Thymus (tissue), 11 donors: ENCODE results near the gene KEAP1. TPM values are rescaled to one million over a fixed set of nuclear protein-coding genes. Genes with fewer than 3 reads are reported as not detected.

Experiments used
- DNase-seq, 9 donors: peaks; one replicate each; pipeline ENCODE4 v3.0.0-alpha.2; 2013; ENCODE audit warnings: low spot score in 9 of 9, low read depth in 6 of 9, missing footprints in 1 of 9
- H3K27ac ChIP-seq, 2 donors: one replicate each; pipeline ENCODE4 v1.5.1; 2013; ENCODE audit warnings: control low read depth in 1 of 2, low read depth in 1 of 2, low read length in 1 of 2, mild to moderate bottlenecking in 1 of 2, moderate library complexity in 1 of 2
- H3K27me3 ChIP-seq, 2 donors: one replicate each; pipeline ENCODE4 v1.5.1; 2013; ENCODE audit warnings: low read length in 1 of 2; ENCODE audit not compliant: control insufficient read depth in 2 of 2, insufficient read depth in 1 of 2
- H3K36me3 ChIP-seq, 2 donors: one replicate each; pipeline ENCODE4 v1.5.1; 2013; ENCODE audit warnings: low read length in 1 of 2, mild to moderate bottlenecking in 1 of 2, moderate library complexity in 1 of 2; ENCODE audit not compliant: control insufficient read depth in 2 of 2, insufficient read depth in 2 of 2
- H3K4me1 ChIP-seq, 2 donors: one replicate each; pipeline ENCODE4 v1.5.1; 2013; ENCODE audit warnings: low read length in 2 of 2; ENCODE audit not compliant: control insufficient read depth in 2 of 2, insufficient read depth in 2 of 2
- H3K4me3 ChIP-seq, 2 donors: one replicate each; pipeline ENCODE4 v1.5.1; 2013; ENCODE audit warnings: low read length in 2 of 2, control low read depth in 1 of 2, mild to moderate bottlenecking in 1 of 2
- H3K9me3 ChIP-seq, 2 donors: one replicate each; pipeline ENCODE4 v1.5.1; 2013; ENCODE audit warnings: low read length in 1 of 2, mild to moderate bottlenecking in 1 of 2; ENCODE audit not compliant: control insufficient read depth in 2 of 2, insufficient read depth in 1 of 2
- WGBS: extraction: QIAGEN DNeasy Blood & Tissue Kit; methylation state at CpG from one replicate; pipeline ENCODE4 v1.1.7; 2013; 5-methylcytosine and 5-hydroxymethylcytosine counted together
- polyA plus RNA-seq: library from polyadenylated mRNA; stranded (reverse); fragments of 200-250 nt; gene quantifications from one replicate; pipeline ENCODE4 v1.2.3, GENCODE V29; 2013
- total RNA-seq: library from RNA; stranded (reverse); fragments of 120-200 nt; gene quantifications from one replicate; pipeline ENCODE4 v1.2.4, GENCODE V29; 2013
- donor health status: healthy.

Gene KEAP1
- total and polyA plus RNA-seq, 2 donors, result 53.7 to 59.5 TPM

DNA sequence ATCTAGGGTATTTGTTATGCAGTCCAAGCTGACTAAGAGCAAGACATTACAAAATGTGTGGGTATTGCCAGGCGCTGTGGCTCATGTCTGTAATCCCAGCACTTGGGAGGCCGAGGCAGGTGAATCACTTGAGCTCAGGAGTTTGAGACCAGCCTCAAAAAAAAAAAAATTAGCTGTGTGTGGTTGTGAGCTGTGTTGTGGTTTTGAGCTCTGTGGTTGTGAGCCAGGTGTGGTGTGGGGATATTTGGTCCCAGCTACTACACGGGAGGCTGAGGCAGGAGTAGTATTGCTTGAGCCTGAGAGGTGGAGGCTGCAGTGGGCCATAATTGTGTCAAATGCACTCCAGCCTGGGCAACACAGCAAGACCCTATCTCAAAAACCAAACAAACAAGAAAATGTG, 5.6 kb upstream of the KEAP1 start:
- Histone ChIP-seq H3K9me3 (no peaks in the 10 kb centered on the region), H3K27me3 (peaks cover 16 to 35% of the 10 kb centered on the region in 2 donors), H3K4me1 (peaks cover 20 to 31% of the 10 kb centered on the region in 2 donors), H3K36me3 (no peaks in the 10 kb centered on the region), H3K4me3 (no peak overlapping the region), H3K27ac (no peak overlapping the region)
- DNase-seq, result peak in 1 of 9 donors; percentile 61
- 10% methylated on average over 3 of the region's 3 CpGs for WGBS

- H3K27me3 ChIP-seq, result peaks cover 11 to 35% of the 10 kb centered on the region in 2 donors
These were observed 4.9 kb upstream of the KEAP1 start for GRCh38 chr19:10508036-10508435.

GRCh38 chr19:10505583-10506229, 2.5 kb upstream of the KEAP1 start:
- 30% methylated on average over 17 of the region's 17 CpGs for WGBS
- peak in 6 of 9 donors; percentile 54 to 84 (median 73) for DNase-seq
- Histone ChIP-seq H3K27me3 (peaks cover 3 to 12% of the 10 kb centered on the region in 2 donors), H3K4me3 (no peak overlapping the region), H3K27ac (no peak overlapping the region), H3K36me3 (no peaks in the 10 kb centered on the region), H3K9me3 (no peaks in the 10 kb centered on the region), H3K4me1 (peaks cover 25 to 42% of the 10 kb centered on the region in 2 donors)

More at GRCh38 chr19:10508036-10508435, 4.9 kb upstream of the KEAP1 start:
- no peaks in the 10 kb centered on the region for H3K36me3 ChIP-seq
- H3K4me1 ChIP-seq, result peaks cover 20 to 33% of the 10 kb centered on the region in 2 donors
- H3K9me3 ChIP-seq, result no peaks in the 10 kb centered on the region
- no peak for DNase-seq
- H3K4me3 ChIP-seq, result no peak overlapping the region
- H3K27ac ChIP-seq, result no peak overlapping the region
- 98% methylated on average over 16 of the region's 16 CpGs for WGBS

GRCh38 chr19:10502524-10503001, 593 bp downstream of the KEAP1 start:
- Histone ChIP-seq H3K27me3 (peaks cover 0 to 7% of the 10 kb centered on the region in 2 donors), H3K36me3 (peaks cover 15 to 21% of the 10 kb centered on the region in 2 donors), H3K4me1 (peaks cover 7 to 14% of the 10 kb centered on the region in 2 donors), H3K27ac (peak overlapping the region; percentile 65 to 90), H3K9me3 (no peaks in the 10 kb centered on the region), H3K4me3 (peak overlapping the region; percentile 87 to 98)
- DNase-seq, result peak in 7 of 9 donors; percentile 44 to 90 (median 74)
- WGBS, result under 1% methylated on average over 65 of the region's 65 CpGs

DNA sequence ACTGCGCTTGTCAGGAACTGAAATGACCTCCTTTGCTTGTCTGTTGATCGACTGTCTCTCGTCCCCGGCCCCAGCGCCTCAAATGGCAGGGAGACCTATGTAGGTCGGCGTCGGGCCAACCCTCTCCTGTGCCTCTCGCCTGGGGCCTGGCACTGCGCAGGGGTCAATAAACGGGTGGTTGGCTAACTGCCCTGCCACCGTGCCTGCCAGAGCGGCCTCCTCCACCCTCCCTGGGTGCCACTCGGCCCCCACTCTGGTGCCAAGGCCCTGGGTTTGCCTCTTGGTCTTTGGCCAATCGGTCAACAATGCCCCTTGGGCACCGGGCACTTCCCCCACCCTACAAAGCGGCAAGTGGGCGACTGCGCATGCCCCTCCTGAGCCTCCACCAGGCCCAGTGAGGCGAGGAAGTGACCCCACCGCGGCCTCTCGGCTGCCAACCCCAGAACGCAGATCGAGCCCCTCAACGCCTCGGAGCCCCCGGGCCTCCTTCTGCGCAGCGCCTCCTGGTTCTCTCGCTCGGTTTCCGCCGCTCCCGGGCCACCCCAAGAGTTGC, 1.1 kb downstream of the KEAP1 start:
- Histone ChIP-seq H3K9me3 (no peaks in the 10 kb centered on the region), H3K4me1 (peaks cover 7 to 14% of the 10 kb centered on the region in 2 donors), H3K4me3 (peak overlapping the region; percentile 87 to 98), H3K27me3 (peaks cover 0 to 7% of the 10 kb centered on the region in 2 donors), H3K27ac (peak overlapping the region; percentile 44 to 90), H3K36me3 (peaks cover 20 to 26% of the 10 kb centered on the region in 2 donors)
- DNase-seq, result peak in 1 of 9 donors; percentile 37
- 2% methylated on average over 35 of the region's 35 CpGs for WGBS

DNA sequence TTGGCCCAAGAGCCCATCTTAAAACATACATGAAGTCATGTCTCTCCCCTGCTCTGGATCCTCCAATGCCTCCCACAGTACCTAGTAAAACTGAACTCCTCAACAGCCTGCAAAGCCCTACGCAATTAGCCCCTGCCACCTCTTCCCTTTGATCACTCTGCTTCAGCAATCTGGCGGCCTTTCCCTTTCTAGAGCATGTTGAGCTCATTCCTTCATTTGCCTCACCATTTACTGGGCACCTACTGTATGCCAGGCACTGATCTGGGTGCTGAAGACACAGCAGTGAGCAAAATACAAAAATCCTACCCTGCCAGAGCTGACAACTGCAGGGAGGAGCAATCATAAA, 2.9 kb downstream of the KEAP1 start:
- H3K36me3 ChIP-seq, result peaks cover 22 to 40% of the 10 kb centered on the region in 2 donors
- no peak for DNase-seq
- H3K4me3 ChIP-seq, result no peak overlapping the region
- peaks cover 7 to 14% of the 10 kb centered on the region in 2 donors for H3K4me1 ChIP-seq
- no peaks in the 10 kb centered on the region for H3K9me3 ChIP-seq
- 97% methylated on average over 2 of the region's 2 CpGs for WGBS
- no peak overlapping the region for H3K27ac ChIP-seq
- H3K27me3 ChIP-seq, result peaks cover 0 to 7% of the 10 kb centered on the region in 2 donors

GRCh38 chr19:10499550-10500246, 3.5 kb downstream of the KEAP1 start:
- no peak overlapping the region for H3K4me3 ChIP-seq
- no peak for DNase-seq
- peaks cover 25 to 45% of the 10 kb centered on the region in 2 donors for H3K36me3 ChIP-seq
- H3K27me3 ChIP-seq, result peaks cover 0 to 7% of the 10 kb centered on the region in 2 donors
- H3K4me1 ChIP-seq, result peaks cover 7 to 14% of the 10 kb centered on the region in 2 donors
- WGBS, result 97% methylated on average over 24 of the region's 24 CpGs
- no peaks in the 10 kb centered on the region for H3K9me3 ChIP-seq
- no peak overlapping the region for H3K27ac ChIP-seq

DNA sequence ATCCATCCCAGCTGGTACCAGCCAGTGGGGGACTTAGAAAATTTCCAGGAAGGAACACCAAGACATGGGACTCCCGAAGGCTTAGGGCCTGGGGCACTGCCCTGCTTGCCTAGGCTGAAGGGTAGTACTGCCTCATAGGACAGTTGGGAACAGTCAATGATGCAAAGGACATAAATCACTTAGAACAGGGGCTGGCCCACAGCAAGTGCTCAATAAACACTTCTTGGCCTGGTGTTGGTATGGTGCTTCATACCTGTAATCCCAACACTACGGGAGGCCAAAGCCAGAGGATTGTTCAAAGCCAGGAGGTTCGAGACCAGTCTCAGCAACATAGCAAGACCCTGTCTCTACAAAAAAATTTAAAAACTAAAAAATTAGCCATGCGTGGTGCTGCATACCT, 5.8 kb downstream of the KEAP1 start:
- peaks cover 7 to 9% of the 10 kb centered on the region in 2 donors for H3K4me1 ChIP-seq

More for the DNA sequence above, 5.8 kb downstream of the KEAP1 start:
- Histone ChIP-seq H3K27ac (no peak overlapping the region), H3K9me3 (no peaks in the 10 kb centered on the region), H3K4me3 (no peak overlapping the region), H3K27me3 (no peaks in the 10 kb centered on the region), H3K36me3 (peaks cover 34 to 50% of the 10 kb centered on the region in 2 donors)
- 98% methylated on average over 4 of the region's 4 CpGs for WGBS
- DNase-seq, result no peak
